Stimulated activated CD8-positive, alpha-beta memory T cell treated with anti-CD3 and anti-CD28 coated beads, Interleukin-12 subunit alpha, Interleukin-12 subunit beta, amount 100 ng/mL, for 4 hours (primary cell): ENCODE results near the gene KHNYN.

Experiments used
- DNase-seq: peaks from one replicate; pipeline ENCODE4 v3.0.0-alpha.2; 2020; ENCODE audit warnings: low read depth

Gene KHNYN

GRCh38 chr14:24422694-24423601 is 6.8 kb upstream of the KHNYN start:
- no peak for DNase-seq

GRCh38 chr14:24425704-24426103 is 4.0 kb upstream of the KHNYN start:
- DNase-seq = no peak

GRCh38 chr14:24426150-24426911 is 3.4 kb upstream of the KHNYN start:
- DNase-seq = no peak

- no peak for DNase-seq
These were observed 2.7 kb upstream of the KHNYN start for GRCh38 chr14:24426912-24427536.

GRCh38 chr14:24427537-24428508 is 1.9 kb upstream of the KHNYN start:
- no peak for DNase-seq

- DNase-seq = no peak
These were observed 943 bp upstream of the KHNYN start for GRCh38 chr14:24428628-24429394.

GRCh38 chr14:24430143-24430681 is 458 bp downstream of the KHNYN start:
- no peak for DNase-seq

- no peak for DNase-seq
These were observed 1.2 kb downstream of the KHNYN start for GRCh38 chr14:24430682-24431568.

GRCh38 chr14:24431569-24432258 is 2.0 kb downstream of the KHNYN start:
- DNase-seq = peak; percentile 71

GRCh38 chr14:24432259-24433131 is 2.7 kb downstream of the KHNYN start:
- DNase-seq = no peak

- no peak for DNase-seq
These were observed 4.3 kb downstream of the KHNYN start for GRCh38 chr14:24434036-24434435.

GRCh38 chr14:24434676-24435075 is 4.9 kb downstream of the KHNYN start:
- no peak for DNase-seq

GRCh38 chr14:24435192-24435810 is 5.5 kb downstream of the KHNYN start:
- DNase-seq = no peak

- DNase-seq = no peak
These were observed 6.2 kb downstream of the KHNYN start for GRCh38 chr14:24435998-24436354.

GRCh38 chr14:24436355-24437019 is 6.7 kb downstream of the KHNYN start:
- DNase-seq = no peak

- DNase-seq = no peak
These were observed 7.4 kb downstream of the KHNYN start for GRCh38 chr14:24437020-24437735.
